ENCODE data around the gene HDHD3.

GRCh38 chr9:113401027-113401792 lies 24.4 kb upstream of the HDHD3 start, which contains the start of gene ALAD:
- TF ChIP-seq PPARA (CRISPR knock-in tag; IDR thresholded peaks at IDR 0.05; ENCODE audit: borderline replicate concordance) = no peak
- TF ChIP-seq OSR1 (CRISPR knock-in tag; IDR thresholded peaks at IDR 0.05) = no peak
- no peak for TF ChIP-seq POU6F1 (CRISPR knock-in tag; IDR thresholded peaks at IDR 0.05; ENCODE audit: borderline replicate concordance, low read depth)
- no peak for TF ChIP-seq ARNTL (CRISPR knock-in tag; IDR thresholded peaks at IDR 0.05; ENCODE audit: borderline replicate concordance, low read depth)
- TF ChIP-seq ZNF565 (CRISPR knock-in tag; conservative IDR thresholded peaks at IDR 0.05; ENCODE audit: low read depth) = no peak
- TF ChIP-seq PATZ1 (CRISPR knock-in tag; IDR thresholded peaks at IDR 0.05; ENCODE audit: borderline replicate concordance) = no peak
- no peak for TF ChIP-seq RARB (CRISPR knock-in tag; IDR thresholded peaks at IDR 0.05)
- TF ChIP-seq ZFP30 (CRISPR knock-in tag; IDR thresholded peaks at IDR 0.05) = no peak
- no peak for TF ChIP-seq ISL1 (CRISPR knock-in tag; IDR thresholded peaks at IDR 0.05)
